ENCODE data around the gene SOX9.
"Not testable (repeated sequence)": the region's sequence is repeated elsewhere in the genome, so short reads cannot be mapped to it uniquely, and the experiment has no call there.

Gene SOX9

DNA sequence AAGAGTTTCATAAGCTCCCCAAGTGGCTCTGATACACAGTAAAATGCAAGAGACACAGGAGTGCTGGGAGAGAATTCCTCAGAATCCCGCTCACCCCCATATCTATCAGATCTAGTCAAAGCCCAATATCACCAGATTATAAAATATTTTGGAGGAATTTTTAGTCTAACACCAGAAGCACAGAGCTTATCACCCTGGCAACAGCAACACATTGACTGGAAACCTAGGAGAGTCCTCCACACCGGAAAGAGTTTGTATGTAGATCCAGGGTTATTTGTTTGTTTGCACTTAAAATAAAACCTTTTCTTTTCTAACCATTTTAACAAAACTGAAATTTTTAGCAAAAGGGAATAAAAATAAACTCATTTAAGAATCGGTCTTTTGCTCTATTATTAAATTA is 7.2 kb downstream of the SOX9 start:
- Histone ChIP-seq H3K4me1 (ENCODE audit: control insufficient read depth, insufficient read depth, low read length) (peaks cover 3% of the 10 kb centered on the region), H3K9ac (ENCODE audit: low read length in 2 of 2) (no peak overlapping the region), H3K27ac (ENCODE audit: low read length) (no peak overlapping the region), H3K9me3 (ENCODE audit: control insufficient read depth in 2 of 2, low read length in 2 of 2) (no peaks in the 10 kb centered on the region), H3K27me3 (ENCODE audit: control insufficient read depth in 1 of 2, insufficient read depth in 2 of 2, low read length in 2 of 2) (peaks cover 14 to 20% of the 10 kb centered on the region in 2 donors), H3K4me3 (ENCODE audit: low read length in 2 of 2) (no peak overlapping the region), H3K36me3 (ENCODE audit: control insufficient read depth in 2 of 2, insufficient read depth in 2 of 2, low read length in 2 of 2) (no peaks in the 10 kb centered on the region)

DNA sequence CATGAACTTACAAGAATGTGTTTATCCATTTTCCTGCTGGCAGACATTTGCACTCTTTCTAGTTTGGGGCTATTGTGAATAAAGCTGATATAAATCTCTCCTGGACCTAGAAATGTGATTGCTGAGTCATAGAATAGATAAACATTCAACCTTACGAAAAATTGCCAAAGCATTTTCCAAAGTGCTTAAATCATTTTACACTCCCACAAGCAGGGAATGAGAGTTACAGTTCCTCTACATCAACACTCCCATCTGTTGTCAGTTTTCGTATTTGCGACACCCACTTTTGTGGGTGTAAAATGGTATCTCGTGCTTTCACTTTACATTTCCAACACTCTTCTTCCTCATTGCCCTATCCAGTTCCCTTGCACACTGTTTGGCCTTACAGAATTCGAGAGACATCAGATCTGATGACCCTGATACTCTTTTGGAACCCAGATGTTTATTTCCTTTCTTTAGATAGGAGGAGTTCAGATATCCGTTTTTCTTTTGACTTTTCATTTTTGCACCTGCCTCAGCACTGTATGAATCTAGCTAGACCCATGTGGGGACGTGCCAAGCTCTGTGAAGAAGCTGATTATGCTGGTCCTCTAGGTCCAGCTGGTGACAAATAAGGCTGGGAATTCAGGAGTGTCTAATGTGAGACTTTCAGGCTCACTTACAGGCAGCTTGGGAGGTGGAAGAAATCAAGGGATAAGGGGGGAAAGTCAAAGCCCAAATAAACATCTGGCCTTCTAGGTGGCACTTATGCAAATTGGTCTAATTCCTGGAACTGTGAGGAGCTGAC is 14.0 kb downstream of the SOX9 start:
- Histone ChIP-seq H3K36me3 (ENCODE audit: control insufficient read depth in 2 of 2, insufficient read depth in 2 of 2, low read length in 2 of 2) (no peaks in the 10 kb centered on the region), H3K4me3 (ENCODE audit: low read length in 2 of 2) (no peak overlapping the region), H3K9ac (ENCODE audit: low read length in 2 of 2) (no peak overlapping the region), H3K27ac (ENCODE audit: low read length) (no peak overlapping the region), H3K27me3 (ENCODE audit: control insufficient read depth in 1 of 2, insufficient read depth in 2 of 2, low read length in 2 of 2) (peaks cover 0 to 9% of the 10 kb centered on the region in 2 donors), H3K9me3 (ENCODE audit: control insufficient read depth in 2 of 2, low read length in 2 of 2) (no peaks in the 10 kb centered on the region), H3K4me1 (ENCODE audit: control insufficient read depth, insufficient read depth, low read length) (no peaks in the 10 kb centered on the region)

DNA sequence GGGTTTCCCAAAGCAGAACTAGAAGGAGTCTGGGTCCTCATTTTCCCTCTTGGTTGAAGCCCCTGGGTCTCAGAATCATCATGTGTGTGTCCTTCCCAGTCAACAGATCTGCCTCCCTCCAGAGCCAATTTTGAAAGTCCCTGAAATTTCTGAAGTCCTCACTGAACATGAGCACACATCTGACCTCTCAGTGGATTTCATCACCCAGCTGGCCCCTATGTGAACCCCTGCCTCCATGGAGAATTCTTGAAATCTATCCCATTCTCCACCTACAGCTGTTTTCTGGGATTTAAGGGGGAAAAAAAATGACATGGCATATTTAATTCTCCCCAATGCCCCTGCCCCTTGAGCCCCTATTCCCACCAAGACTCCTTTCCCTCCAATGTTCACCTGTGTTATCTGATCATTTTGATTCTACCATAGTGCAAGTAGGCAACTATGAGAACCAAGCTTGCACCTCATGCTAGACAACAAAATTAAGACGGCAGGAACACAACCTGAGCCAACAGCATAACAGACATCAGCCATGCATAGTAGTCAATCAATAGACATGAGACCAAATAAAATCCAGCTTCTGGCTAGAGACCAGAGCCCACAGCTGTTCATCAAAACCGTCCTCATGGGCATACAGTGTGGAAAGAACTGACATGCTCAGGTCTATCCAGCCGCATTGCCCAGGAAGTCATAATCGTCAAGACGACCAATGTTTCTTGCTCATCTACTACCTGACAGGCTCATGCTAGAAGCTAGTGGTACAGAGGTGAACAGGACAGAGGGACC is 14.9 kb downstream of the SOX9 start:
- Histone ChIP-seq H3K4me1 (ENCODE audit: control insufficient read depth, insufficient read depth, low read length) (no peaks in the 10 kb centered on the region), H3K4me3 (ENCODE audit: low read length in 2 of 2) (no peak overlapping the region), H3K27me3 (ENCODE audit: control insufficient read depth in 1 of 2, insufficient read depth in 2 of 2, low read length in 2 of 2) (peaks cover 0 to 7% of the 10 kb centered on the region in 2 donors), H3K9me3 (ENCODE audit: control insufficient read depth in 2 of 2, low read length in 2 of 2) (no peaks in the 10 kb centered on the region), H3K36me3 (ENCODE audit: control insufficient read depth in 2 of 2, insufficient read depth in 2 of 2, low read length in 2 of 2) (no peaks in the 10 kb centered on the region), H3K27ac (ENCODE audit: low read length) (no peak overlapping the region), H3K9ac (ENCODE audit: low read length in 2 of 2) (no peak overlapping the region)

DNA sequence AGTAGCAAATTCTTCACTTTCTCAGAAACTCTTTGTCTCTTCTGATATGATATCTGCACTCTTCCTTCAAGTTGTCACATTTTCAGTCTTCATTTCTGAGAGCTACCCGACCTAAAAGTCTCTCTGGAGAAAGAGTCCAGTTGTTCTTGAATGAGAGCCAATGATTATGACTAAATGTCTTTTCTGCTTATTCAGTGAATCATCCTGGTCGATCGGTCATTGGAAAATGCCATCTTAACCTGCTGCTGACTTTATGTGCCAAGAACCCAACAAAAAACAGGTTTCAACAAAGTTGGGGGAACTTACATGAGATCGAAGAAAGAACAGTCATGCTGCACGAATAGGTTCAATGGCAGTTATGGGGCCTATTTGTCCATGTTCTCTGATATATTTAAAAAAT is 15.9 kb downstream of the SOX9 start:
- no peak overlapping the region for H3K27ac ChIP-seq (ENCODE audit: low read length)
- H3K9ac ChIP-seq (ENCODE audit: low read length in 2 of 2): no peak overlapping the region
- peaks cover 0 to 7% of the 10 kb centered on the region in 2 donors for H3K27me3 ChIP-seq (ENCODE audit: control insufficient read depth in 1 of 2, insufficient read depth in 2 of 2, low read length in 2 of 2)
- no peaks in the 10 kb centered on the region for H3K9me3 ChIP-seq (ENCODE audit: control insufficient read depth in 2 of 2, low read length in 2 of 2)
- H3K4me3 ChIP-seq (ENCODE audit: low read length in 2 of 2): no peak overlapping the region
- no peaks in the 10 kb centered on the region for H3K36me3 ChIP-seq (ENCODE audit: control insufficient read depth in 2 of 2, insufficient read depth in 2 of 2, low read length in 2 of 2)
- no peaks in the 10 kb centered on the region for H3K4me1 ChIP-seq (ENCODE audit: control insufficient read depth, insufficient read depth, low read length)

DNA sequence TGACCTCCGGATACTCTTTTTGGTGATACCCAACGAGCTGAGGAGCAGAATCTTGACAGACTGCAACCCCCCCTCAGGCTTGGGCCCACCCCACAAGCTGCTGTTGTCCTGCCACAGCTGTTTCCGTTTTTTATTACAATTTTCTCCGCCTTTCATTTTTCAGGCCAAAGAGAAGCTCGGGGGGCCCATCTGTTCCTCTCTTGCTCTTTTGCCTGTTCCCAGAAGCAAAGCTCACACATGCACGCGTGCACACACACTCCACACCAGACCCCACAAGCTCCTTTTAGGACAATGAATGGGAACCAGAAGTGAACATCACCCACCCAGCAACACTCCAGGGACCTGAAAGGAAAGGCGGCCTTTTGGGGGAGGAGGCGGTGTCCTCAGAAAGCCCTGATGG is 16.3 kb downstream of the SOX9 start:
- no peaks in the 10 kb centered on the region for H3K9me3 ChIP-seq (ENCODE audit: control insufficient read depth in 2 of 2, low read length in 2 of 2)
- no peaks in the 10 kb centered on the region for H3K36me3 ChIP-seq (ENCODE audit: control insufficient read depth in 2 of 2, insufficient read depth in 2 of 2, low read length in 2 of 2)
- no peak overlapping the region for H3K4me3 ChIP-seq (ENCODE audit: low read length in 2 of 2)
- peaks cover 0 to 4% of the 10 kb centered on the region in 2 donors for H3K27me3 ChIP-seq (ENCODE audit: control insufficient read depth in 1 of 2, insufficient read depth in 2 of 2, low read length in 2 of 2)
- H3K27ac ChIP-seq (ENCODE audit: low read length): no peak overlapping the region
- no peaks in the 10 kb centered on the region for H3K4me1 ChIP-seq (ENCODE audit: control insufficient read depth, insufficient read depth, low read length)
- no peak overlapping the region for H3K9ac ChIP-seq (ENCODE audit: low read length in 2 of 2)

DNA sequence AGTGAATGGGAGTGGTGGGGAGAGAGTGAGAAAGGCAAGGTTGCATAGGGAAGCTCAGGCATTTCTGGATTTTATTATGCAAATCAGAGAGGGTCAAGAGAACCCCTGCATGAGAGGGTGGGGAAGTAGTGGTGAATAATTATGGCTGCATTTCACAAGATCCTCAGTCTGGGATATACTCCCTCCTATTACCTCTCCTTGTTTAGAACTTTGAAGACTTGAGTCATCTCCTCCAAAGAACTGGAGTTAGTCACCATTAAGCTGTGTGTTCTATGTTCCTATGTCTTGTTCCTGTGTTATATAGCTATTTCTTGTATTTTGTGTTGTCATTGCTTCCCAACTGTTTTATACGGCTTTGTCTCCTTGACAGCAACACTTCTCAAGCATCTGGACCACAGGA is 18.4 kb downstream of the SOX9 start:
- H3K27ac ChIP-seq (ENCODE audit: low read length): no peak overlapping the region
- H3K4me3 ChIP-seq (ENCODE audit: low read length in 2 of 2): no peak overlapping the region
- no peaks in the 10 kb centered on the region for H3K36me3 ChIP-seq (ENCODE audit: control insufficient read depth in 2 of 2, insufficient read depth in 2 of 2, low read length in 2 of 2)
- no peaks in the 10 kb centered on the region for H3K9me3 ChIP-seq (ENCODE audit: control insufficient read depth in 2 of 2, low read length in 2 of 2)
- no peaks in the 10 kb centered on the region for H3K27me3 ChIP-seq (ENCODE audit: control insufficient read depth in 1 of 2, insufficient read depth in 2 of 2, low read length in 2 of 2)
- no peaks in the 10 kb centered on the region for H3K4me1 ChIP-seq (ENCODE audit: control insufficient read depth, insufficient read depth, low read length)
- H3K9ac ChIP-seq (ENCODE audit: low read length in 2 of 2): no peak overlapping the region

DNA sequence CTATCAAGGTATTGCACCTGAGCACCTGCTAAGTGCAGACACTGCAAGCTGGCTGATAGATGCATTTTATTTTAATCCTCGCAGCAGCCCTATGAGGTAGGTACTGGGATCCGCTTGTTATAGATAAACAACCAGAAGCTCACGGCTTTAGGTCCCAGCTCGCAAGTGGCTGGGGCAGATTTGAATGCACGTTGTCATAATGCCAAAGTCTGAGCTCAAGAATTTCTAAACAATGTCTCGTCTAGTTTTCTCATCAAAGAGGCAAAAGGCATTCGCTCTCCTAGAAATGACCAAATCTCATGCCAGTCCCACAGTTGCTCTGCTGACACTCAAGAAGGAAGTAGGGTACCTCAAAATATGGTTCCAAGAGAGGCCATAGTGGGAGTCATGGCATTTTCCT is 20.5 kb downstream of the SOX9 start:
- Histone ChIP-seq H3K4me1 (ENCODE audit: control insufficient read depth, insufficient read depth, low read length) (no peaks in the 10 kb centered on the region), H3K36me3 (ENCODE audit: control insufficient read depth in 2 of 2, insufficient read depth in 2 of 2, low read length in 2 of 2) (no peaks in the 10 kb centered on the region), H3K27me3 (ENCODE audit: control insufficient read depth in 1 of 2, insufficient read depth in 2 of 2, low read length in 2 of 2) (no peaks in the 10 kb centered on the region), H3K9me3 (ENCODE audit: control insufficient read depth in 2 of 2, low read length in 2 of 2) (no peaks in the 10 kb centered on the region), H3K4me3 (ENCODE audit: low read length in 2 of 2) (no peak overlapping the region), H3K27ac (ENCODE audit: low read length) (no peak overlapping the region), H3K9ac (ENCODE audit: low read length in 2 of 2) (no peak overlapping the region)

DNA sequence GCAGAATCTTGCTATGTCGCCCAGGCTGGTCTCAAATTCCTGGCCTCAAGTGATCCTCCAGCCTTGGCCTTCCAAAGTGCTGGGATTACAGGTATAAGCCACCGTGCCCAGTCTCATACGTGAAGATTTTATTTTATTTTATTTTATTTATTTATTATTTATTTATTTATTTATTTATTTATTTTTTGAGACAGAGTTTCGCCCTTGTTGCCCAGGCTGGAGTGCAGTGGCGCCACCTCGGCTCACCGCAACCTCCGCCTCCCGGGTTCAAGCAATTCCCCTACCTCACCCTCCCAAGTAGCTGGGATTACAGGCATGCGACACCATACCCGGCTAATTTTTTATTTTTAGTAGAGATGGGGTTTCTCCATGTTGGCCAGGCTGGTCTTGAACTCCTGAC is 21.3 kb downstream of the SOX9 start:
- not testable (repeated sequence) for H3K27ac ChIP-seq (ENCODE audit: low read length); H3K9ac ChIP-seq (ENCODE audit: low read length in 2 of 2); H3K4me1 ChIP-seq (ENCODE audit: control insufficient read depth, insufficient read depth, low read length); H3K9me3 ChIP-seq (ENCODE audit: control insufficient read depth in 2 of 2, low read length in 2 of 2); H3K27me3 ChIP-seq (ENCODE audit: control insufficient read depth in 1 of 2, insufficient read depth in 2 of 2, low read length in 2 of 2); H3K36me3 ChIP-seq (ENCODE audit: control insufficient read depth in 2 of 2, insufficient read depth in 2 of 2, low read length in 2 of 2); H3K4me3 ChIP-seq (ENCODE audit: low read length in 2 of 2)

DNA sequence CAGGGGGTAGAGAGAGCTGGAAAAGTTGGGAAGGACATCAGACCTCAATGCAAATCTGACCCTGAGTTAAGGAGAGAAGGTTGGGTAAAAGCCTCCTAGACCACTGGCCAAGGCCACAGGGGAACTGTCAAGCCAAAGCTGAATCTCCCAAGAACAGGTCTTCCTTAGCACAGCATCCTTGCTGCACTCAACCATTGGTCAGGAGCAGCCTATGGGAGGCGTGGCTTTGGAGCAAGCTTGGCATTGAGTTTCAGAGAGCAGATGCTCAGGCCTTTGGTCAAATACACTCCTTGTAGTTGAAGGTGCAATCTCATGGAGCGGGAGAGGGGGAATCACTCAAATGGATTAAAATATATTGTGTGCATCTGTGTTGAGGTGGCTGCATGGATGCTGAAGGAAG is 21.8 kb downstream of the SOX9 start:
- Histone ChIP-seq H3K27ac (ENCODE audit: low read length) (no peak overlapping the region), H3K9me3 (ENCODE audit: control insufficient read depth in 2 of 2, low read length in 2 of 2) (no peaks in the 10 kb centered on the region), H3K4me3 (ENCODE audit: low read length in 2 of 2) (no peak overlapping the region)

DNA sequence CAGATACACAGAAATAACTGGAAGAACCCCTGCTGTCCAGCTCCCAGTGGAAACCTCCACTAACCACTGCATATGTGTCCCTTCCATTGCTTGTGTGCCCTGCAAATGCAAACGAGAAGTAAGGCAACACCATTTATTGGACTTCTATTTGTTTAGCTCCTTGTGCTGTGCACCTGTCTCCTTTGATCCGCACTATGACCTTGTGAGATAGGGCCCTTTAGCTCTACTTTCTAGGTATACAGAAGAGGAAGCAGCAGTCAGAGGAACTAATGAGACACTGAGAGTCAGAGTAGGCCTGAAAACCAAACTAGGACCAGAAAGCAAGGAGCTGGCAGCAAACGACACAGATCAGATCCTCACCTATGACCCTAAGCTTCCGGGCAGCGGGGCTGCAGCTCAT is 22.4 kb downstream of the SOX9 start:
- no peak overlapping the region for H3K4me3 ChIP-seq (ENCODE audit: low read length in 2 of 2)
- no peaks in the 10 kb centered on the region for H3K36me3 ChIP-seq (ENCODE audit: control insufficient read depth in 2 of 2, insufficient read depth in 2 of 2, low read length in 2 of 2)
- no peaks in the 10 kb centered on the region for H3K27me3 ChIP-seq (ENCODE audit: control insufficient read depth in 1 of 2, insufficient read depth in 2 of 2, low read length in 2 of 2)
- no peak overlapping the region for H3K9ac ChIP-seq (ENCODE audit: low read length in 2 of 2)
- no peak overlapping the region for H3K27ac ChIP-seq (ENCODE audit: low read length)
- H3K4me1 ChIP-seq (ENCODE audit: control insufficient read depth, insufficient read depth, low read length): no peaks in the 10 kb centered on the region
- no peaks in the 10 kb centered on the region for H3K9me3 ChIP-seq (ENCODE audit: control insufficient read depth in 2 of 2, low read length in 2 of 2)

More for the DNA sequence above, 21.8 kb downstream of the SOX9 start:
- Histone ChIP-seq H3K4me1 (ENCODE audit: control insufficient read depth, insufficient read depth, low read length) (no peaks in the 10 kb centered on the region), H3K36me3 (ENCODE audit: control insufficient read depth in 2 of 2, insufficient read depth in 2 of 2, low read length in 2 of 2) (no peaks in the 10 kb centered on the region), H3K27me3 (ENCODE audit: control insufficient read depth in 1 of 2, insufficient read depth in 2 of 2, low read length in 2 of 2) (no peaks in the 10 kb centered on the region), H3K9ac (ENCODE audit: low read length in 2 of 2) (no peak overlapping the region)

DNA sequence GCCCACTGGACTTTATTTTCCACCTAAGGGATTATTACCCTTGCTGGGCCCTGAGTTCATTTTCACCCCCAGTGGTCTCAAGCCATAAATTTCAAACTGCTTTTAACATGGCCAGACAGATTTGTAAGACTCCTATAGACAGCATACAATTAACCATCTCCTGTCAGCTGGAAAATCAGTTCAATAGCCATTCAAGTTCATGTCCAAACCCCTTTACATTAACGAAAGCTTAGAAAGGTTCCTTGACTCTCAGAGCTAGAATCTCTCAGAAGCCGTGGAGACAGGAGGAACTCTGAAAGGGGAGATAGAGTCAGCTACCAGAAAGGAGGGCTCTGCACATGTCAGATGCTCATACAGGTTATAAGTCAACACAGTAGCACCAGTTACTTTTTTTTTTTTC is 23.3 kb downstream of the SOX9 start:
- Histone ChIP-seq H3K9ac (ENCODE audit: low read length in 2 of 2) (no peak overlapping the region), H3K36me3 (ENCODE audit: control insufficient read depth in 2 of 2, insufficient read depth in 2 of 2, low read length in 2 of 2) (no peaks in the 10 kb centered on the region), H3K27me3 (ENCODE audit: control insufficient read depth in 1 of 2, insufficient read depth in 2 of 2, low read length in 2 of 2) (peaks cover 1 to 2% of the 10 kb centered on the region in 2 donors), H3K4me1 (ENCODE audit: control insufficient read depth, insufficient read depth, low read length) (no peaks in the 10 kb centered on the region), H3K27ac (ENCODE audit: low read length) (no peak overlapping the region), H3K9me3 (ENCODE audit: control insufficient read depth in 2 of 2, low read length in 2 of 2) (no peaks in the 10 kb centered on the region), H3K4me3 (ENCODE audit: low read length in 2 of 2) (no peak overlapping the region)
